GM19324 (cell line): ENCODE measurements around the gene METTL24.

Source experiments
- ATAC-seq: cut with Tn5 transposase; IDR thresholded peaks from one replicate; pipeline ENCODE4 v1.9.1; 2021; ENCODE audit warnings: mild to moderate bottlenecking, moderate library complexity; ENCODE audit not compliant: unreplicated experiment, low FRiP score

METTL24 gene

GRCh38 chr6:110211753-110212152, 146.4 kb downstream of the METTL24 start:
- ATAC-seq: no peak

GRCh38 chr6:110207652-110208051, 150.5 kb downstream of the METTL24 start:
- ATAC-seq: no peak

GRCh38 chr6:110201151-110201884, 156.8 kb downstream of the METTL24 start:
- no peak for ATAC-seq

GRCh38 chr6:110198561-110198960, 159.6 kb downstream of the METTL24 start:
- ATAC-seq: no peak

GRCh38 chr6:110196874-110197273, 161.3 kb downstream of the METTL24 start:
- ATAC-seq: no peak

- no peak for ATAC-seq
Observed at GRCh38 chr6:110195639-110196038, 162.5 kb downstream of the METTL24 start.
